C4-2B (cell line): Measurements from ENCODE around the gene ZC3H7A.
"Not testable (repeated sequence)": the region's sequence is repeated elsewhere in the genome, so short reads cannot be mapped to it uniquely, and the experiment has no call there.

Source experiments
- ZFX ChIP-seq: fragments of 450-650 bp; IDR thresholded peaks from 2 replicates; pipeline ENCODE4 v1.6.1; 2017
- TF ChIP-seq, protein P1 (sequence below): fragments of 450-650 bp; conservative IDR thresholded peaks from 2 replicates; pipeline ENCODE4 v1.5.1; 2017; ENCODE audit warnings: mild to moderate bottlenecking

DNA sequence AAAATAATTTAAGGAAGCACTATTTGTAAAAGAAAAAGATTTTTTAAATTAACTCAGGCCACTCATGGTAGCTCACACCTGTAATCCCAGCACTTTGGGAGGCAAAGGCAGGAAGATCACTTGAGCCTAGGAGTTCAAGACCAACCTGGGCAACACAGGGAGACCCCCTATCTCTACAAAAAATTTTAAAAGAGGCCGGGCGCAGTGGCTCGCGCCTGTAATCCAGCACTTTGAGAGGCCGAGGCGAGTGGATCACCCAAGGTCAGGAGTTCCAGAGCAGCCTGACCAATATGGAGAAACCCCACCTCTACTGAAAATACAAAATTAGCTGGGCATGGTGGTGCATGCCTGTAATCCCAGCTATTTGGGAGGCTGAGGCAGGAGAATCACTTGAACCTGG lies 12.7 kb downstream of the ZC3H7A start:
- TF ChIP-seq, protein P1, sequence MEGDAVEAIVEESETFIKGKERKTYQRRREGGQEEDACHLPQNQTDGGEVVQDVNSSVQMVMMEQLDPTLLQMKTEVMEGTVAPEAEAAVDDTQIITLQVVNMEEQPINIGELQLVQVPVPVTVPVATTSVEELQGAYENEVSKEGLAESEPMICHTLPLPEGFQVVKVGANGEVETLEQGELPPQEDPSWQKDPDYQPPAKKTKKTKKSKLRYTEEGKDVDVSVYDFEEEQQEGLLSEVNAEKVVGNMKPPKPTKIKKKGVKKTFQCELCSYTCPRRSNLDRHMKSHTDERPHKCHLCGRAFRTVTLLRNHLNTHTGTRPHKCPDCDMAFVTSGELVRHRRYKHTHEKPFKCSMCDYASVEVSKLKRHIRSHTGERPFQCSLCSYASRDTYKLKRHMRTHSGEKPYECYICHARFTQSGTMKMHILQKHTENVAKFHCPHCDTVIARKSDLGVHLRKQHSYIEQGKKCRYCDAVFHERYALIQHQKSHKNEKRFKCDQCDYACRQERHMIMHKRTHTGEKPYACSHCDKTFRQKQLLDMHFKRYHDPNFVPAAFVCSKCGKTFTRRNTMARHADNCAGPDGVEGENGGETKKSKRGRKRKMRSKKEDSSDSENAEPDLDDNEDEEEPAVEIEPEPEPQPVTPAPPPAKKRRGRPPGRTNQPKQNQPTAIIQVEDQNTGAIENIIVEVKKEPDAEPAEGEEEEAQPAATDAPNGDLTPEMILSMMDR: not testable (repeated sequence)
- TF ChIP-seq ZFX: not testable (repeated sequence)
